SK-N-SH treated with all-trans-retinoic acid at 6 μM for 48 hours (cell line): ENCODE measurements around the gene SERPINB4.

Experiments
- ESRRG ChIP-seq: fragments of 250-450 bp; sonication (Bioruptor Pico); IDR thresholded peaks from 2 replicates; pipeline ENCODE4 v1.6.1; 2021; ENCODE audit warnings: mild to moderate bottlenecking
- POU6F1 ChIP-seq: fragments of 250-450 bp; sonication (Bioruptor Pico); IDR thresholded peaks from 2 replicates; pipeline ENCODE4 v1.8.0; 2021; ENCODE audit warnings: low read depth, mild to moderate bottlenecking, moderate library complexity, borderline replicate concordance
- RARB ChIP-seq: fragments of 250-450 bp; sonication (Bioruptor Pico); IDR thresholded peaks from 2 replicates; pipeline ENCODE4 v1.8.0; 2021; ENCODE audit warnings: mild to moderate bottlenecking, moderate library complexity
- SNAI2 ChIP-seq: fragments of 250-450 bp; sonication (Bioruptor Pico); IDR thresholded peaks from 2 replicates; pipeline ENCODE4 v1.5.0; 2020; ENCODE audit warnings: mild to moderate bottlenecking, moderate library complexity
- TCF4 ChIP-seq: fragments of 250-450 bp; sonication (Bioruptor Pico); IDR thresholded peaks from 2 replicates; pipeline ENCODE4 v1.8.0; 2021; ENCODE audit warnings: mild to moderate bottlenecking, moderate library complexity, borderline replicate concordance
- ZC3H10 ChIP-seq: fragments of 250-450 bp; sonication (Bioruptor Pico); IDR thresholded peaks from 2 replicates; pipeline ENCODE4 v1.5.1; 2021; ENCODE audit warnings: mild to moderate bottlenecking, moderate library complexity
- ZFP3 ChIP-seq: fragments of 250-450 bp; sonication (Bioruptor Pico); IDR thresholded peaks from 2 replicates; pipeline ENCODE4 v1.5.0; 2020; ENCODE audit warnings: mild to moderate bottlenecking, moderate library complexity
- ZFP30 ChIP-seq: fragments of 450-650 bp; formaldehyde crosslinking; IDR thresholded peaks from 2 replicates; pipeline ENCODE4 v1.5.0; 2022; ENCODE audit warnings: mild to moderate bottlenecking, moderate library complexity
- TF ChIP-seq, protein P1 (sequence below): fragments of 250-450 bp; sonication (Bioruptor Pico); IDR thresholded peaks from 2 replicates; pipeline ENCODE4 v1.5.1; 2020; ENCODE audit warnings: low read depth, mild to moderate bottlenecking, moderate library complexity
- TF ChIP-seq, protein P2 (sequence below): fragments of 250-450 bp; sonication (Bioruptor Pico); IDR thresholded peaks from 2 replicates; pipeline ENCODE4 v1.5.1; 2021; ENCODE audit warnings: mild to moderate bottlenecking, moderate library complexity

DNA sequence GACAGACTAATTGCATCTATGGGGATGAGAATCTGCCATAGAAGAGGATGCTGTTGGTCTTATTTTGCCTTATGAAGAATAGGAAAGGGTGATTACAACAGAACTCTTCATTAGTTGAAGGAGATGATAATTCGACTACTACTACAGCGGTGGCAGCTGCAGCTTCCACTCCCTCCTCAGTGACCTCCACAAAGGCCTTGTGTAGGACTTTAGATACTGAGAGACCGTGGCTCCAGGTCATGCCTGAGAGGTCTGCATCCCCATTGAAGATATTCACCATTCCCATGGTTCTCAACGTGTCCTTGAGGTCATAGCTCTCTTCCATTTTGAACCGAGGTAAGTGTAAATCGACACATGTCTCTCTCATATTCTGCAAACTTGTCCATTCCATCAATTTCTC lies 6.4 kb downstream of the SERPINB4 start:
- TF ChIP-seq ZFP30 (CRISPR knock-in tag) (no peak), RARB (no peak), ESRRG (no peak), POU6F1 (CRISPR knock-in tag) (no peak), TCF4 (CRISPR knock-in tag) (no peak), ZFP3 (CRISPR knock-in tag) (no peak), SNAI2 (CRISPR knock-in tag) (no peak), ZC3H10 (no peak)
- TF ChIP-seq, protein P1, sequence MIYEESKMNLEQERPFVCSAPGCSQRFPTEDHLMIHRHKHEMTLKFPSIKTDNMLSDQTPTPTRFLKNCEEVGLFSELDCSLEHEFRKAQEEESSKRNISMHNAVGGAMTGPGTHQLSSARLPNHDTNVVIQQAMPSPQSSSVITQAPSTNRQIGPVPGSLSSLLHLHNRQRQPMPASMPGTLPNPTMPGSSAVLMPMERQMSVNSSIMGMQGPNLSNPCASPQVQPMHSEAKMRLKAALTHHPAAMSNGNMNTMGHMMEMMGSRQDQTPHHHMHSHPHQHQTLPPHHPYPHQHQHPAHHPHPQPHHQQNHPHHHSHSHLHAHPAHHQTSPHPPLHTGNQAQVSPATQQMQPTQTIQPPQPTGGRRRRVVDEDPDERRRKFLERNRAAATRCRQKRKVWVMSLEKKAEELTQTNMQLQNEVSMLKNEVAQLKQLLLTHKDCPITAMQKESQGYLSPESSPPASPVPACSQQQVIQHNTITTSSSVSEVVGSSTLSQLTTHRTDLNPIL = no peak
- TF ChIP-seq, protein P2, sequence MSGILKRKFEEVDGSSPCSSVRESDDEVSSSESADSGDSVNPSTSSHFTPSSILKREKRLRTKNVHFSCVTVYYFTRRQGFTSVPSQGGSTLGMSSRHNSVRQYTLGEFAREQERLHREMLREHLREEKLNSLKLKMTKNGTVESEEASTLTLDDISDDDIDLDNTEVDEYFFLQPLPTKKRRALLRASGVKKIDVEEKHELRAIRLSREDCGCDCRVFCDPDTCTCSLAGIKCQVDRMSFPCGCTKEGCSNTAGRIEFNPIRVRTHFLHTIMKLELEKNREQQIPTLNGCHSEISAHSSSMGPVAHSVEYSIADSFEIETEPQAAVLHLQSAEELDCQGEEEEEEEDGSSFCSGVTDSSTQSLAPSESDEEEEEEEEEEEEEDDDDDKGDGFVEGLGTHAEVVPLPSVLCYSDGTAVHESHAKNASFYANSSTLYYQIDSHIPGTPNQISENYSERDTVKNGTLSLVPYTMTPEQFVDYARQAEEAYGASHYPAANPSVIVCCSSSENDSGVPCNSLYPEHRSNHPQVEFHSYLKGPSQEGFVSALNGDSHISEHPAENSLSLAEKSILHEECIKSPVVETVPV (CRISPR knock-in tag) = no peak
